NCI-H748 treated with DMSO at 0.1 percent for 48 hours (cell line): ENCODE data around the gene PCK2.

Experiments
- DNase-seq: peaks from one replicate; lab custom pipeline; 2025; lab: John Stamatoyannopoulos, UW

PCK2 gene

DNA sequence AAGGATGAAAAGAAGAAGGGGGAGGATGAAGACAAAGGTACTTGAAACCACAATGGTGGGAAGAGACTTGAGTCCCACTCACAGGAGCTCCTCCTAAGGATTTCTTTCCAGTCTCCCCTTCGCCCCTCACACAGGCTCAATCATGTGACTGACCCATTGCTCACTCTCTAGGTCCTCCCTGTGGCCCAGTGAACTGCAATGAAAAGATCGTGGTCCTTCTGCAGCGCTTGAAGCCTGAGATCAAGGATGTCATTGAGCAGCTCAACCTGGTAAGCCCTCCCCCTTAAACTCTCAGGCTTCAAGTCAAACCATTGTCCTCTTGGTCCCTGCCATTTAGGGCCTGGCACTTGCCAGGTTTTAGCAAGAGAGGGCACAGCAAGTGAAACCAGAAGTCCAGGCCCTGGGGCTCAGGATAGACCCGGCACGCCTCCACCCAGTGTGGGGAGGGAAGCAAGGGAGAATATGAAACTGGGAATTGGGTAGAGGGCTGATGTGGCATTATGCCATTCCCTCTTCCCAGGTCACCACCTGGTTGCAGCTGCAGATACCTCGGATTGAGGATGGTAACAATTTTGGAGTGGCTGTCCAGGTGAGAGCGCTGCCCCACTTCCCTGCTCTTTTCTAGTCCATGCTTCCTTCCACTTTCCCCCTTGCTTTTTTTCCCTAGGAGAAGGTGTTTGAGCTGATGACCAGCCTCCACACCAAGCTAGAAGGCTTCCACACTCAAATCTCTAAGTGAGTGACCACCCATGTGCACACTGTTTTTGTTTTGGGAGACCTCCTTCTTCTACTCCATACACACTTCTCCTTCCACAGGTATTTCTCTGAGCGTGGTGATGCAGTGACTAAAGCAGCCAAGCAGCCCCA, 43.7 kb downstream of the PCK2 start:
- DNase-seq = no peak

DNA sequence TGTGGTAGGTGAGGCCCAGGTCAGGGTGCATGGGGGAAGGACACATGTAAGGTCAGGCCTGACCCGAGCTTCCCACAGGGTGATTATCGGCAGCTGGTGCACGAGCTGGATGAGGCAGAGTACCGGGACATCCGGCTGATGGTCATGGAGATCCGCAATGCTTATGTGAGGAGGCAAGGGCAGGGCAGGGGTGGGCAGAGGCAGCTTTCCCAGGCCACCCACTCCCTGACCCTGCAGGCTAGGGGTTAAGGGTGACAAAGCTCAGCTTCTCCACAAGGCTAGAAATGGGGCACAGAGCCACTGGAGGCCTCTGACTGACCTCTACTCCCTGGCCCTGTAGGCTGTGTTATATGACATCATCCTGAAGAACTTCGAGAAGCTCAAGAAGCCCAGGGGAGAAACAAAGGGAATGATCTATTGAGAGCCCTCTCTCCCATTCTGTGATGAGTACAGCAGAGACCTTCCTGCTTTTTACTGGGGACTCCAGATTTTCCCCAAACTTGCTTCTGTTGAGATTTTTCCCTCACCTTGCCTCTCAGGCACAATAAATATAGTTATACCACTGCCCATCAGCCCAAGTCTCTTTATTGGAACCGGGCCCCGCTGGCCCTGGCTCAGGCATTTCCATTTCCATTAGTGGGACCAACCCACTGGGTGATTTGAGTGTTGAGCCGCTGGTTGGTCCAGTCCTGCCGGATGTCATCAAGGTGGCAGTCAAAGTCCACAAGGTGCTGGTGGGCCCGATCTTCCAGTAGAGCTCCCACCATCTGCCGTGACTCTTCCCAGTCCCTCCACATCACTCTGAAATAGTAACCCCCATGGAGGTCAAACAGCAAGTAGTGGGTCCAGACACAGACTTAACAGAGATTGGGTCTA, 44.5 kb downstream of the PCK2 start:
- DNase-seq = no peak

DNA sequence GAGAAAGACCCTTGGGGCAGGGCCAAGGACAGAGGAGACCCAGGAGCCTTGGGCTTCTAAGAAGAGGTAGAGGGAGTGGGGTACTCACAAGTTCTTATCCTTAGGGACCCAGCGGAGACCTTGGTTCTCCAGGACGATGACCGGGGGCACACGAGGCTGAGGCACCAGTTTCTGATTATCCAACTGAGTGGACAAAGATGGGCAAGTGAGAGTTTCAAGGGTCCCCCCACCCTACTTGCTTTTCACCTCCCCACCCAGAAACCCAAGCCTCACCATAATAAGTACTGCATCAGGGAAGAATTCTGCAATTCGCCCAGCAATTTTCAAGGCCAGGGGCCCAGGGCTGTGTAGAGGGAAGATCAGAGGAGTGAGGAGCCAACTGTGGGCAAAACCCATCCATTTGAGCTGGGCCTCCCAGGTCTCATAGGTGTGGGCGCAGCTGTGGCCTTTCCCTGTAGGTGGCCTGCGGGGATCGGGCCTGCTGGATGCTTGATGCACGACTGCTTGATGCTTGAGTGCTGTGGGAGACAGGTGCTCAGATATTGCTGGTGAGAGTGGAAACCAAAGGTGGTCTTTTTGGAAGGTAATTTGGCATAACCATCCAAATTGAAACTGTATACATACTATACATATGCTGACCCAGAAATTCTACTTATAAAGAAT, 45.3 kb downstream of the PCK2 start:
- no peak for DNase-seq

DNA sequence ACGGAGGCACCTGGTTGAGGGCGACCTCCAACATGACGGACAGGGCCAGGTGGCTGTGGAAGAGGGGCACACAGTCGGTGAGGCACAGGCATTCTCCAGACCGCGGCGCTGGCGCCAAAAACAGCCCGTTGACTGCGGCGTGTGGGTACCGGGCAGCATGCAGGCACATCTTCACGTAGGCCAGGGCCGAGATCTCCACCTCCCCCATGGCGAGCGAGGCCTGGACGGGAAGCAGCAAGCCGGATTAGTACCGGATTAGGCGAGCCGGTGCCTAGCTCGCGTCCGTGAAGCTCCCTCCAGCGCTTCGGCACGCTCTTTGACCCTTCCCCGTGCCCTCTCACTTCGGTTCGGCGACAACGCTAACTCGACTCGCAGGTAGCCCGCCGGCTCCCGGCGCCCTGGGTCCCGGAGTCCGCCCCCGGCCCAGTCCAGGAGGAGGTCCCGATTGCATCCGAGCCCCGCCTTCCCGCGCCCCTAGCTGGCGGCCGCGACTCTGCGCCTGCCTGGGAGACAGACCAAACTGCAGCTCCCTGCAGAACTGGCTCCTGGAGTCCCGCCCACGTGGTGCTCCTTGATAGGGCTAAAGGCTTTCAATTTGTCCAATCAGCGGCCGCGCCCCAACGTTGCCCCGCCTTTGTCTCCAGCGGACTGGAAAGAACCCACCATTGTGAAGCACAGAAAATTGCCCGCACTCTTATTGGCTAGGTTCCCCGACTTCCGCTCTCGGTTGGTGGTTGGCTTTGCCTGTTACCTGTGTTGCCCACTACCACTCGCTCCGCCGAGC, 47.2 kb downstream of the PCK2 start, which contains the start of gene EMC9:
EMC9 (minus strand) TSS at position 495 of the 784 bp plus-strand sequence; CDS start at position 208, 287 bp downstream.
- DNase-seq = peak; percentile 98

DNA sequence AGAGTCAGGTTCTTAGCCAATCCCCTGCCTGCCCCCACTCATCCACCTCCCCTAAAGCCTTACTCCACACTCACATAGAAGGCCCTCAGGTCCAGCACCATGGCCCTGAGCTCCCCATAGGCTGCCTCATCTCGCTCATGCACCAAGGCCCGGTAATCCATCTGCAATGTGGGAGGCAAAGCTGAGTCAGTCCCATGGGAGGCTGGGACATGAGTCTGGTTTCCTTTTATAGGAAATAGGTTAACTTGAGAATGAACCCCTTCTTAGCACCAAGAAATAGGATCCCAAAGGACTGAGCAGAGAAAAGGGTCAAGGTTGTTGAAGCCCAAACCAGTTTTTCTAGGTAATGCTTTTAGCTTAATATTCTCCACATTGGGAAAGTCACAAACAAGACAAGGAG, 49.4 kb downstream of the PCK2 start:
- no peak for DNase-seq

DNA sequence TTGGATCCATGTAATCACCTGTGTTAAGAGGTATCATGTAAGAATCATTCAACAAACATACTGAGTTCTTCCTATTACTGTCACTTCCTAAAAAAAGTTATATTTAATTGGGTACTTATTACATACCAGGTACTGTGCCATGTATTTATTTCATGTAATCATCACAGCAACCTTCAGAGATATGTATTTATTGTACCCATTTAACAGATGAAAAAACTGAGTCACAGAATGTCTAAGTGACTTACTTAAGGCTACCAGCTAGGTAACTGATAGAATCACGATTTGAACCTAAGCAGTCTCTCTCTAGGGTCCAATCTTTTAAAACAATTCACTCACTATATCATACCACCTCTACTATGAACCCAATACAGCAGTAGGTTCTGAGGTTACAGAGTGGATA, 50.3 kb downstream of the PCK2 start:
- no peak for DNase-seq

DNA sequence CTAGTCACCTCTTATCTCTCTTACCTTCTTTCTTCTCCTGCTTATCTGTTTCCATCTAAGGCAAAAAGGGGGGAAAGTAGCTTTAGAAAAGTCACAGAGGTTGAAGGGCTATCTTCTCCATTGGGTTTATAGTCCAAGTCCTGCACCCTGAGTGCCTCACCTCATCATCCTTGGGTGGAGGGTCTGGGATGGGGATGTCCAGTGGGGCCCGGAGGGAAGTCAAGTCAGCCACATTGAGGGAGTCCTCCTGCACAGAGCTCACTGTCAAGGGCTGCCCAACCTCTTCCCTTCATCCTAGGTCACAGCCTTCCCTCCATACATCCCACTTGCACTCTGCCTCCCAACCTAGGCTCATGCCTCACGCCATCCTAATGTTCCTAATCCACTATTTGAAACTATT, 51.1 kb downstream of the PCK2 start:
- no peak for DNase-seq

DNA sequence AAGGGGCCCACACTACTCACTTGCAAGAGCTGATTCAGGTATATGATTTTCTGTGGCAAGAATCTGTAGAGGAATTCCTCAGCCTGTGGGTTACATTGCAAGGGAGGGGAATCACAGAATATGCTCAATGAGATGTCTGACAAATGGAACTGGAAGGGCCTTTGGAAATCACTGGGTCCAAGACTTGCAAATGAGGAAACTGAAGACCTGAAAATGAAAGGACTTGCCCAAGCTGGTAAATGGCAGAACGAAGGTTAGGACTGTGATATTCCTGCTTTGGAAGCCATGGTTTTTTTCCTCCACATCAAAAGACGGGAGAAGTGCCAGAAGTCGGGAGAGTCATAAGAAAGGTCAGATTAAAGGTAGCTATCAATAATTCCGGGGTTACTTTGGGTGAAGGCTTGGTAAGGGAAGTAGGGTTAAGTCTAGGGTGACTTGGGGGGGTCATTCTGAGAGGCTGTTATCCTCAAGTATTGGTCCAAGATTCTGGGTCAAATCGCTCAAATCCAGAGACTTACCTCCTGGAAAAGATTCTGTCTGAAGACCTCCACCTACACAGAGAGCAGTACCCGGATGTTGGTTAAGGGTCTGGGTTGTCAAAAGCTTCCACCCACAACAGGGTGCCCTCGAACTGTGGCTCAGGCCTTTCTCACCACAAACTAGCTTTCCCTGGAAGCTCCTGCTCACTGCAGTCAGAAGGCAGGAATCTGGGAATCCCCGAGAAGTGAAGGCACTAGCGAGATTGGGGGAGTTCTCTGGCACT, 51.8 kb downstream of the PCK2 start:
- DNase-seq = no peak

DNA sequence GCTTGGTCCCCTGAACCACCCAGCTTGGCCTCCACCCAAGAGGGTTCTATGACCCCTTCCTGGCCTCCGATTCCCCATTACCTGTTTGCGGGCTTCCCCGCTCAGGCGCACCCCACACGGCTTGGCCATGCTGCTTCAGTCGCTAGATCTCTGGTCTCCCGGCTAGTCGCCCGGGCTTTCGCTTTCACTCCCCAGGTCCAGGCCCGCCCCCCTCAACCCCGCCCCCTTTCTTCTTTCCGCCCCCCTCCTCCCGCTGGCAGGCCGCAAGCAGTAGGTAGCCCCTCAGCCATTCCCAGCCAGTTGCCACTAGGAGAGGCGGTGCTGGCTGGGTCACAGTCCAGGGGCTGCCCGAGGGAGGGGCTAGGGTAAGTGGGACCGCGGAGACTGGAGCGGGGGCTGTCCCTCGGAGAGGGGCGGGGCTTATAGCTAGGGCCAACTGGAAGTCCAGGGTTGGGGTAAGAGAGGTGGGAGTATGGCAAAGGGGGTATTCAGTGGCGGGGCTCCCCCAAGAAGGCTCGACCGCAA, 52.4 kb downstream of the PCK2 start, which contains the start of gene PSME2:
PSME2 (minus strand) TSS at position 158 of the 525 bp plus-strand sequence; CDS start at position 129, 29 bp downstream.
- peak; percentile 96 for DNase-seq

DNA sequence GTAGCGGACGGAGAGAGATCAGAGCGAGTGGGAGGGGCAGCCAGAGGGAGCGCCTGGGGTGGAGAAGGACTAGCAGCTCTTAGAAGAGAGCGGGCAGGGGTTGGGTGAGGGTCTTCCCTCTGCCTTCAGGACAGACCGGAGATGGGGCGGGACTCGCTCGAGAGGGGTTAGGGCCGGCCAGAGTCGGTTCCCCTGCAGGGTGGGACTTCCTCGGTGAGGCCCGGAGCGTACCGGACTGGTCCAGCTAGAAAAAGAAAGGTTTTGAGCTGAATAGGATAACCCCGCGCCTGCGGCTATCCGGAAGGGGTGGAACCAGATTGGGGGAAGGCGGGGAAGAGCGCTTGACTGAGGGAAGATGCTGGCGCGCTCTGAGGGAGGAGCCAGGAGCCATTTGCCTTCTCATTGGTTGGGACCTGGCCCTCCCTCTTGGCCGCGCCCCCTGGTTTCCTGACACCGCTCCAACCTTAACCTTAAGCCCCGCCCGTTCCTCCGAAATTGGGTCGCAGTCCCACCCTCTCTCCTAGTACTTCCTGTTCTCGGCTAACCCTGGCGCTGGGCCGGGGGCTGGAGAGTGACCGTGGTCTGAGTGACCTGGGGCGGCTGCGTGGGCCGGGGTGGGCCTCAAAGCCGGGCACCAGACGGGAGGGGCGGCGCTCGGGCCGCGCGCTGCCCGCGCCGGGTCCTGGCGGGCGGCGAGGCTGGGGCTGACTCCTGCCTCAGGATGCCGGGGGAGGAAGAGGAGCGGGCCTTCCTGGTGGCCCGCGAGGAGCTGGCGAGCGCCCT, 53.1 kb downstream of the PCK2 start, which contains the start of gene RNF31:
RNF31 (plus strand) TSS at position 521 of the 783 bp plus-strand sequence; CDS start at position 722, 201 bp downstream.
- DNase-seq = peak; percentile 96

DNA sequence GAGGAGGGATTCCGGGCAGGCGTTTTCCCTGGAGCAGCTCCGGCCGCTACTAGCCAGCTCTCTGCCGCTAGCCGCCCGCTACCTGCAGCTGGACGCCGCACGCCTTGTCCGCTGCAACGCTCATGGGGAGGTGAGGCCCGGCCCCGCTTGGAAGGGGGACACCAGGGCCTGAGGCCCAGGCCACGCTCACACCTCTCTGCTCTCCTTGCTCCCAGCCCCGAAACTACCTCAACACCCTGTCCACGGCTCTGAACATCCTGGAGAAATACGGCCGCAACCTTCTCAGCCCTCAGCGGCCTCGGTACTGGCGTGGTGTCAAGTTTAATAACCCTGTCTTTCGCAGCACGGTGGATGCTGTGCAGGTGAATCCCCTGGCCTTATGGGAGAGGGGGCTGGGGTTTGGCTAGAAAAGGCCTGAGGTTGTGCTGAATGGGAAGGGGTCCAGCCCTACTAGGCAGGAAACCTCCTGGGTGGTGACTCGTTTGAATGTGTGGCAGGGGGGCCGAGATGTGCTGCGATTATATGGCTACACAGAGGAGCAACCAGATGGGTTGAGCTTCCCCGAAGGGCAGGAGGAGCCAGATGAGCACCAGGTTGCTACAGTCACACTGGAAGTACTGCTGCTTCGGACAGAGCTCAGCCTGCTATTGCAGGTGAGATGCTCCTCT, 53.8 kb downstream of the PCK2 start:
- DNase-seq = no peak

DNA sequence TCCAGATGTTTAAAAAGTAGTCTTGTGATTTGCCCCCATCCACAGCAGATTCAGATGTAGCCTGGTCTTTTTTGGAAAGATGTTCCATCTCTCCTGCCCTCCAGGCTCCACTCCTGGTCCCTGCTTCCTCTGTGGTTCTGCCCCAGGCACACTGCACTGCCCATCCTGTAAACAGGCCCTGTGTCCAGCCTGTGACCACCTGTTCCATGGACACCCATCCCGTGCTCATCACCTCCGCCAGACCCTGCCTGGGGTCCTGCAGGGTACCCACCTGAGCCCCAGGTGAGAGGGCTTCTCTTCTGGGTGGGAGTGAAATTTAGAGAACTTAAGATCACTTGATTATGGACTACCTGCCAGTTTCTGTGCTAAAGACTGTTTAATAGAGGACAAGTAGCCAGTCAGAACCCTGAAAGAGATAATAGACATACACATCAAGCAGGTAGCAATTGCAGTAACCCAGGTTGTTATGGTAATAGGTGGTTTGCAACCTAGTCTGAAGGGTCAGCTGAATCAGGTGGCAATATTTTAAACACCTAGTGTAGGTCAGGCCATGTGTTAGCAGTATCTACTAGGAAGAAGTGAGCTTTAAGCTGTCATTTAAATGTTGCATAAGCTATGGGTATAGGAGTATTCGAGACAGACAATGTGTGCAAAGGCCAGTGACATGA, 55.3 kb downstream of the PCK2 start:
- no peak for DNase-seq

DNA sequence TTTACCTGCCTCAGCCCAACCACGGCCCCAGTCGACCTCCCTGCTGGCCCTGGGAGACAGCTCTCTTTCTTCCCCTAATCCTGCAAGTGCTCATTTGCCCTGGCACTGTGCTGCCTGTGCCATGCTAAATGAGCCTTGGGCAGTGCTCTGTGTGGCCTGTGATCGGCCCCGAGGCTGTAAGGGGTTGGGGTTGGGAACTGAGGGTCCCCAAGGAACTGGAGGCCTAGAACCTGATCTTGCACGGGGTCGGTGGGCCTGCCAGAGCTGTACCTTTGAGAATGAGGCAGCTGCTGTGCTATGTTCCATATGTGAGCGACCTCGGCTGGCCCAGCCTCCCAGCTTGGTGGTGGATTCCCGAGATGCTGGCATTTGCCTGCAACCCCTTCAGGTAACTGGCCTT, 56.0 kb downstream of the PCK2 start:
- no peak for DNase-seq

DNA sequence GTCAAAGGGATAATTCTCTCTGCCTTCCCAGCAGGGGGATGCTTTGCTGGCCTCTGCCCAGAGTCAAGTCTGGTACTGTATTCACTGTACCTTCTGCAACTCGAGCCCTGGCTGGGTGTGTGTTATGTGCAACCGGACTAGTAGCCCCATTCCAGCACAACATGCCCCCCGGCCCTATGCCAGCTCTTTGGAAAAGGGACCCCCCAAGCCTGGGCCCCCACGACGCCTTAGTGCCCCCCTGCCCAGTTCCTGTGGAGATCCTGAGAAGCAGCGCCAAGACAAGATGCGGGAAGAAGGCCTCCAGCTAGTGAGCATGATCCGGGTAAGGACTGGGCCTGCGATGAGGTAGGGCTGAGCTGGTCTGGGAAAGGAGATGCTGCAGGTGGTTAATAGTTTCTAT, 56.5 kb downstream of the PCK2 start:
- no peak for DNase-seq

DNA sequence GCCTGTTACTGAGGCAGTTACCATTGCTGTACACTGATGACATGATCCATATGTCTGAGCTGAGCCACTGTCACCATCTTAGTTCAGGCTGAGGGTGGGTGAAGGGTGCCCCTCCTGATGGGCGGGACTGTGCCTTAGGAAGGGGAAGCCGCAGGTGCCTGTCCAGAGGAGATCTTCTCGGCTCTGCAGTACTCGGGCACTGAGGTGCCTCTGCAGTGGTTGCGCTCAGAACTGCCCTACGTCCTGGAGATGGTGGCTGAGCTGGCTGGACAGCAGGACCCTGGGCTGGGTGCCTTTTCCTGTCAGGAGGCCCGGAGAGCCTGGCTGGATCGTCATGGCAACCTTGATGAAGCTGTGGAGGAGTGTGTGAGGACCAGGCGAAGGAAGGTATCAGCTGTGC, 56.9 kb downstream of the PCK2 start:
- DNase-seq = no peak

DNA sequence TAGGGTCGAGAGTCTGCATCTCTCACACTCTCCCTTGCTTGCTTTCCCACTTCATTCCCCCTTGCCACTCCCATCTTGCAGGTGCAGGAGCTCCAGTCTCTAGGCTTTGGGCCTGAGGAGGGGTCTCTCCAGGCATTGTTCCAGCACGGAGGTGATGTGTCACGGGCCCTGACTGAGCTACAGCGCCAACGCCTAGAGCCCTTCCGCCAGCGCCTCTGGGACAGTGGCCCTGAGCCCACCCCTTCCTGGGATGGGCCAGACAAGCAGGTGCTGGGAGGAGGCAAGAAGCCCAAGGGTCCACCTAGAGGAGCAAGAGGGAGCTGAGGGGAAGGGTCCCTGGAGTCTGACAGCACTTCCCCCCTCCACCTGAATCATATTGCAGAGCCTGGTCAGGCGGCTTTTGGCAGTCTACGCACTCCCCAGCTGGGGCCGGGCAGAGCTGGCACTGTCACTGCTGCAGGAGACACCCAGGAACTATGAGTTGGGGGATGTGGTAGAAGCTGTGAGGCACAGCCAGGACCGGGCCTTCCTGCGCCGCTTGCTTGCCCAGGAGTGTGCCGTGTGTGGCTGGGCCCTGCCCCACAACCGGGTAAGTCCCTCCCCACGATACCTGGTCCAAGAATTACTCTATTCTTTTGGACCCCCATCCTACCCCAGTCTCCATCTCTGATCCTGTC, 57.4 kb downstream of the PCK2 start:
- no peak for DNase-seq
